Measurements from ENCODE around the gene SPIN4. TPM values are rescaled to one million over a fixed set of nuclear protein-coding genes. Genes with fewer than 3 reads are reported as not detected.

SPIN4 gene
- 10.6 TPM for total RNA-seq

DNA sequence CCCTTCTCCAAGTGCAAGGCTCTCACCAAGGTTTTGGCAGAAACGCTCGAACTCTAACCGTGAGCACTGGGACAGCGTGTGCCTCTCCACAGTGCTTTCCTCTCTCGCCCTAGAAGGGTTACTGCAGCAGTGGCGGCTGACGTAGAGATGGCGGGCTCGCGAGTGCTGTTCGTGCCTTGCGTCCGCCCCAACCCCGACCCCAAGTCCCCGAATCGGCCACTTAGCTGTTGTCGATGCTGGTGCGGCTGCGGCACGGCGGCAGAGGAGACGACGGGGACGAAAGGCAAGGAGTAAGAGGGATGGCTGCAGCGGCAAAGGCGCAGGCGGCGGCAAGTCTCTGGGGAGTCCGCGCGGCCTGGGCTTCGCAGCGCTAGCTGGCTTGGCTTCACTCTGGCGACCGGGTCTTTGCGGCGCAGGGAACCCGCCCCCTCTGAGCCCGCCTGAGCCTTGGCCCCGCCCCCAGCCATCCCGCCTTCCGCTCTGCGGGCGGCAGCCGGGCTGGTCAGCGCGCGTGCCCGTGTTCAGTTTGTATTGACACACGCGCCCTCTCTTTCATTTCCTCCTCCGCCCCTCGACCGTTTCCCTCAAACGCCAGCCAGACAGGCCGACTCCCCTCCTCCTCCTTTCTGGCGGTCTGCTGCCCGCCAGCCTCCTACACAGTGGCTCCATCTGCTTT, at the start of gene SPIN4:
TSS of gene SPIN4 (minus strand) at position 392 of the 676 bp plus-strand sequence. CDS start 513 bp downstream, outside the sequence.

